Brain microvascular endothelial cell (primary cell): ENCODE results near the gene LAMTOR4.

Source experiments
- DNase-seq: peaks from one replicate; pipeline ENCODE4 v3.0.0-alpha.2; 2020
- H3K27ac ChIP-seq: fragments of 250-450 bp; sonication (Bioruptor Pico); 2 replicates; pipeline ENCODE4 v1.5.1; 2020; ENCODE audit warnings: mild to moderate bottlenecking, moderate library complexity
- H3K27me3 ChIP-seq: fragments of 250-450 bp; sonication (Bioruptor Pico); replicated peaks from 2 replicates; pipeline ENCODE4 v1.5.1; 2020; ENCODE audit warnings: mild to moderate bottlenecking
- H3K36me3 ChIP-seq: fragments of 250-450 bp; sonication (Bioruptor Pico); replicated peaks from 2 replicates; pipeline ENCODE4 v1.5.1; 2020; ENCODE audit warnings: mild to moderate bottlenecking
- H3K4me3 ChIP-seq: 2 replicates; pipeline ENCODE4 v1.5.1; 2011; ENCODE audit warnings: low read depth, mild to moderate bottlenecking, control low read depth, low read length, moderate library complexity
- in situ Hi-C: cut with HindIII; loops from 2 replicates; pipeline ENCODE4 v1.10.0; 2017; ENCODE audit warnings: low sequenced_read_pairs, low pct_ligation_motif_present
- TF ChIP-seq, protein P1 (sequence below): IDR thresholded peaks from 2 replicates; pipeline ENCODE4 v1.5.1; 2011; ENCODE audit warnings: low read depth, mild to moderate bottlenecking, moderate library complexity, low read length, control low read depth, inconsistent platforms; ENCODE audit errors: missing control alignments

LAMTOR4 gene

DNA sequence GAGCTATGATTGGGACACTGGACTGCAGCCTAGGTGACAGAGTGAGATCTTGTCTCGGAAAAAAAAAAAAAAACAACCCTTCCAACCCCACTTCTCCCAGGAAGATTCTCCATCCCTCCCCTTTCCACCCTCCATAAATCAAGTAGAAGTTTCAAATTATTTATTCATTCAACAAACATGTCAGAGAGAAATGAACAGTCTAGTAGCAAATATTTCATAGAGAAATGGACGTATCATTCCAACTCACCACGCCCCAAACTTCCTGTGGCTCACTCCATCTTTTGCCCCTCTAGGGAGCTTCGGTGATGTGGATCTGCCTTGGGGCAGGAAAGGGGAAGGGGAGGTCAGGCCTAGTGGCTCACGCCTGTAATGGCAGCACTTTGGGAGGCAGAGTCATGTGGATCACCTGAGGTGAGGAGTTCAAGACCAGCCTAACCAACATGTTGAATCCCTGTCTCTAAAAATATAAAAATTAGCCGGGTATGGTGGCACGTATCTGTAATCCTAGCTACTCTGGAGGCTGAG lies 10.4 kb downstream of the LAMTOR4 start:
- TF ChIP-seq, protein P1, sequence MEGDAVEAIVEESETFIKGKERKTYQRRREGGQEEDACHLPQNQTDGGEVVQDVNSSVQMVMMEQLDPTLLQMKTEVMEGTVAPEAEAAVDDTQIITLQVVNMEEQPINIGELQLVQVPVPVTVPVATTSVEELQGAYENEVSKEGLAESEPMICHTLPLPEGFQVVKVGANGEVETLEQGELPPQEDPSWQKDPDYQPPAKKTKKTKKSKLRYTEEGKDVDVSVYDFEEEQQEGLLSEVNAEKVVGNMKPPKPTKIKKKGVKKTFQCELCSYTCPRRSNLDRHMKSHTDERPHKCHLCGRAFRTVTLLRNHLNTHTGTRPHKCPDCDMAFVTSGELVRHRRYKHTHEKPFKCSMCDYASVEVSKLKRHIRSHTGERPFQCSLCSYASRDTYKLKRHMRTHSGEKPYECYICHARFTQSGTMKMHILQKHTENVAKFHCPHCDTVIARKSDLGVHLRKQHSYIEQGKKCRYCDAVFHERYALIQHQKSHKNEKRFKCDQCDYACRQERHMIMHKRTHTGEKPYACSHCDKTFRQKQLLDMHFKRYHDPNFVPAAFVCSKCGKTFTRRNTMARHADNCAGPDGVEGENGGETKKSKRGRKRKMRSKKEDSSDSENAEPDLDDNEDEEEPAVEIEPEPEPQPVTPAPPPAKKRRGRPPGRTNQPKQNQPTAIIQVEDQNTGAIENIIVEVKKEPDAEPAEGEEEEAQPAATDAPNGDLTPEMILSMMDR = peak; percentile 1
- H3K27ac ChIP-seq = no peak overlapping the region

DNA sequence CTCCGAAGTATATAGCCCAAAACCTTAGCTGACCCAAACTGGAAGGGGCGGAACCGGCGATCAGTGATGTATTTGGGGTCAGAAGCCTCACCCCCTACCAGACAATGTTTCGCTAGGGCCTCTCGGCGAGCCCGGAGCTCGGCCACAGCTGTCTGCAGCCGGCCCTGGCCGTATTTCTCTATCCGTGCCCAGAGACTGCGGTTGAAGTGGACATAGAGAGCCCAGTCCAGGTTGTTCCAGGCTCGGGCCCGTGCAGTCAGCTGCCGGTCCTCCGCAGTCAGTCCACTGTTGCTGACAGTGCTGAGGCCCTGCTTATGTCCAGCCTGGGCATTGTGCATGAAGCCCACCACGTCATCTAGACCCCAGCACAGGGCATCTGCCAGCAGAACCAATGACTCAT lies 11.3 kb downstream of the LAMTOR4 start:
- DNase-seq = no peak
- Histone ChIP-seq H3K27ac (no peak overlapping the region), H3K27me3 (no peaks in the 10 kb centered on the region), H3K4me3 (no peak overlapping the region), H3K36me3 (peaks cover 23% of the 10 kb centered on the region)
- TF ChIP-seq, protein P1 = no peak
- in situ Hi-C loops = no loop called here

More for the DNA sequence above, 10.4 kb downstream of the LAMTOR4 start:
- Histone ChIP-seq H3K27me3 (no peaks in the 10 kb centered on the region), H3K36me3 (peaks cover 29% of the 10 kb centered on the region), H3K4me3 (peak overlapping the region; percentile 64)
- DNase-seq = no peak
- in situ Hi-C loops = no loop called here

DNA sequence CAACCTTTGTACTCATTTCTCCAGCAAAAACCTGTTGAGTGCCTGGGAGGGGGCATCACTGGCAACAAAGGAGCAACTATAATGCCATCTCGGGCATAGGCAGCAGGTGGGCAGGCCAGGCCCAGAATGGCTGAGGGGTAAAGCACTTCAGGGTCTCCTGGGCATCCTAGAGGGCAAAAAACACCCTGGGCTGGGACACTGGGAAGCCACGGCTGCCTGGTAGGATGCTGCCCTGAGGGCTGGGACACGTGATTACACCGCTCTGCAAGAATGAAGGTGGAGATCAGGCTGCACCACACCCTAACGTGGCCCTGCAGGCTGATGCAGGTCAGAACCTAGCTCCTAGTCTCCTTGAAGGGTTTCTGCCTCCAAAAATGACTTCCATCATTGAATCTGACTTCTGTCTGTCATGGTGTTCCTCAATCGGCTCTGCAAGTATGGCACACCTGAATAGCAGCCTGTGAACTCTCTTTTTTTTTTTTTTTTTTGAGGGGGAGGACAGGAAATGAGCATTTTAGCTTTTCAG lies 14.4 kb downstream of the LAMTOR4 start:
- Histone ChIP-seq H3K27me3 (peaks cover 4% of the 10 kb centered on the region), H3K4me3 (no peak overlapping the region), H3K36me3 (no peaks in the 10 kb centered on the region), H3K27ac (no peak overlapping the region)
- in situ Hi-C loops = no loop called here
- DNase-seq = no peak
- TF ChIP-seq, protein P1 = no peak

DNA sequence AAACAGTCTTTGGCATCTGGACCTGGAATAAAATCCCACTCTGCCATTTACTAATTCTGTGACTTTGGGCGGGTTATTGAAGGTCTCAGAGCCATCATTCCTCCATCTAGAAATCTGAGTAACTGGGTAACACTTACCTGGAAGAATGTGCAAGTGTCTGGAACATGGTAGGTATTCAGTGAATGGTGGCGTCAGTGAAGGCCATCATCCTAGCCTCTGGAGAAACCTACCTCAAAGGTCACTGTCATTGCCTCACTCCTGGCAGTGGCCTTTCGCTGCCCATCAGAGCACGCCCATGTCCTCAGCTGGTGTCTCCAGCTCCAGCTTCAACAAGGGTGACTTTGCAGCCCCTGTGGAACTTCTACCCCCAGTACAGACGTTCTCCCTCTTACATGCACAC lies 15.2 kb downstream of the LAMTOR4 start:
- TF ChIP-seq, protein P1 = no peak
- no peak overlapping the region for H3K4me3 ChIP-seq
- DNase-seq = no peak
- in situ Hi-C loops = no loop called here
- peaks cover 4% of the 10 kb centered on the region for H3K27me3 ChIP-seq
- no peaks in the 10 kb centered on the region for H3K36me3 ChIP-seq
- H3K27ac ChIP-seq = no peak overlapping the region

DNA sequence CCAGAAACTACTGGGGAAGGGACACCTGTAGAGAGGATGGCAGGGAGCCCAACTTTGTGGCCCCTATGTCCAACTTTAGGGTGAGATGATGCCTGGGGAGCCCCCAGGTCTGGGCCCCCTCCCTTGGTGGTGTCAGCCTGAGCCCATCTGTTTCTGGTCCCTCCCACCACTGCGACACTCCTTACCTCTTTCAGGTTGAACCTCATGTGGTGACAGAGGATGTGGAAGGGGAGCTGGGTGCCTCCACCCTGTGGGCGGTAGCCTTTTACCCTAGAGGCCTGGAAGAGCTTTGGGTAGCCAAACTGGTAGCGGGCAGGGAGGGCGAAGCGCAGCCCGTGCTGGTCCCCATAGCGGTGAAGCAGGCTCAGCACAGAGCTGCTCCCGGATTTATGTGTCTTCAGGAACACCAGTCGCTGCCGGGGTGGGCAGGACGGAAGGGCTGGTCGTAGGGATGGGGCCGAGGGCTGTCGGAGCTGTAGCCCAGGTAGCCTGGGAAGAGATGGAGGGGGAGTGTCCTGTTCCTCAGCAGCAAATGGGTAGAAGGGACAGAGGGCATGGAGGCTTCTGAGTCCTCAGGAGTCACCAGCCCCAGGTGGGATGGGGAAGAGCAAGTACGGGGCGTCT lies 17.7 kb downstream of the LAMTOR4 start:
- in situ Hi-C loops = no loop called here
- Histone ChIP-seq H3K36me3 (no peaks in the 10 kb centered on the region), H3K27ac (no peak overlapping the region), H3K27me3 (peaks cover 4% of the 10 kb centered on the region), H3K4me3 (no peak overlapping the region)
- DNase-seq = no peak
- TF ChIP-seq, protein P1 = no peak
